HG02943 (cell line): ENCODE results near the gene FOXD2.
"Not testable (repeated sequence)": the region's sequence is repeated elsewhere in the genome, so short reads cannot be mapped to it uniquely, and the experiment has no call there.

Source experiments
- ATAC-seq: cut with Tn5 transposase; IDR thresholded peaks from one replicate; pipeline ENCODE4 v1.9.1; 2021; ENCODE audit warnings: mild to moderate bottlenecking, low read depth, moderate library complexity; ENCODE audit not compliant: unreplicated experiment

Gene FOXD2

DNA sequence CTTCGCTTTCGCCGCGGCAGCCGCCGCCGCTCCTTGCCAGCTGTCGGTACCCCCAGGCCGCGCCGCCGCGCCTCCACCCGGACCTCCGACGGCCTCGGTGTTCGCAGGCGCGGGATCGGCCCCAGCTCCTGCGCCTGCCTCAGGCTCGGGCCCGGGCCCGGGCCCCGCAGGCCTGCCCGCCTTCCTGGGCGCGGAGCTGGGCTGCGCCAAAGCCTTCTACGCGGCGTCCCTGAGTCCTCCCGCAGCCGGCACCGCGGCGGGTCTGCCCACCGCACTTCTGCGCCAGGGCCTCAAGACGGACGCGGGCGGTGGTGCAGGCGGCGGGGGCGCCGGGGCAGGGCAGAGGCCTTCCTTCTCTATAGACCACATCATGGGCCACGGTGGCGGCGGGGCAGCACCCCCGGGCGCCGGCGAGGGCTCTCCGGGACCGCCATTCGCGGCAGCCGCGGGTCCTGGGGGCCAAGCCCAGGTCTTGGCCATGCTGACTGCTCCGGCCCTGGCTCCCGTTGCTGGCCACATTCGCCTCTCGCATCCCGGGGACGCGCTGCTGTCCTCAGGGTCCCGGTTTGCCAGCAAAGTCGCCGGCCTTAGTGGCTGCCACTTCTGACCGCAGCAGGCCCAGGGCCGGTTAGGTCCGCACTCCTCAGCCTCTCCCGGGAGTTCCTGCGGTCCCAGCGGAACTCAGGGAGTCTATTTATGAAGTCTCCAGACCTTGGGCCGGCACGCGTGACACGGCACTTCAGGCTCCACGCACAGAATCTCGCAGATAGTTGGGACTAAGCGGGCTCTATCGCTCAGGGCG, 1.4 kb downstream of the FOXD2 start:
- ATAC-seq, result no peak

DNA sequence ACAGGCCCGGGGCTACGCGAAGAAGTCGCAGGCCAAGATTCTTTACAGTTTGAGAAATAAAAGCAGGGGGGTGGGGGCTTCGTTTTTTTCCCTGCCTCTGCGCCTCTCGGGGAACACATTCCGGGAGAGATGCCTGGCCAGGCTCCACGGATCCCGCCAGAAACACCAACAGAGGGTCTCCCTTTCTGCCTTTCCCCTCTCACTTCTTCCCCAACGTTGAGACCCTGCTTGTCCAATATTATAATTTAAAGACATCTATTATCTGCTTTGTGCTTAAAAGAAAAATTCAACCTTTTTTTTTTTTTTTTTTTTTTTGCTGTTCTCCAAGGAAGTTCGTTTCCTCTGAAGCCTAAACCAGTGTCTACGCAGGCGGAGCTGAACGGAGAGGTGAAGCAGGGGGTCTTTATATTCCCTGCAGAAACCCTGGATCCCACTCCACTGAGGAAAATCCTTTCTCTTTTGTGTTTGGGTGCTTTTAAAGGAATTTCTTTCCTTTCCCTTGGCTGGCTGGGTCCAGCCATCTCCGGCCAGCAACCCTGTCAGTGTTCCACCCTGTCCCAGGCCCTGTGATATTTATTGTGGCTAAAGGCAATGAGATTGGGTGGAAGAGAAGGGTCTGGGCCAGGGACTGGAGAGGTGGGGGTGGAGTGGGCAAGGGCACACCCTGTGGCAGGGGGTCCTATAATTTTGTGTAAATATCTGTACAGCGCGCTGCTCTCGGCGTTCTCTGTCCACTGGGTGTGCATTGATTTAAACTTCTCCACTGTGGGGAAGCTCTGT, 2.2 kb downstream of the FOXD2 start:
- ATAC-seq, result no peak

DNA sequence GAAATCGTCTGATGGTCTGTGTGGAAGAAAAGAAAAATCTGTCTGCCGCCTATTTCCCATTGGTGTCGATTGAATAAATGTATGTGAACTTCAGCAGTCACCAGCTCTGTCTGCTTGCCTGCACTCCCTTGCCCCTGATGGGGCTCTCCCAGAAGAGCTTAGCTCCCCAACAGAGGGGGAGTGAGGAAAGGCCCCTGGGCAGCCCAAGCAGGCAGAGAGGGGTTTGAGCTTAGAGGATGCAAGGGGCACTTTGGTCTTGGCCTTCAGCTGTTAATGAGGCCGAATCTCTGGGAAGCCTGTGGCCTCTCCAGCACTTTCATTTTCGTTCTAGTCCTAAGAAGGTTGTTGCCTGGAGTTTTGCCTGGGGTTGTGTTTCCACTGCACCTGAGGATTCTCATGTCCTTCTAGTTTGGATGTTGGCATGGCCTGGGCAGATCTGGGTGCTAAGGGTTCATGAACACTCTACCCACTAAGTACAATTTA, 2.8 kb downstream of the FOXD2 start:
- no peak for ATAC-seq

DNA sequence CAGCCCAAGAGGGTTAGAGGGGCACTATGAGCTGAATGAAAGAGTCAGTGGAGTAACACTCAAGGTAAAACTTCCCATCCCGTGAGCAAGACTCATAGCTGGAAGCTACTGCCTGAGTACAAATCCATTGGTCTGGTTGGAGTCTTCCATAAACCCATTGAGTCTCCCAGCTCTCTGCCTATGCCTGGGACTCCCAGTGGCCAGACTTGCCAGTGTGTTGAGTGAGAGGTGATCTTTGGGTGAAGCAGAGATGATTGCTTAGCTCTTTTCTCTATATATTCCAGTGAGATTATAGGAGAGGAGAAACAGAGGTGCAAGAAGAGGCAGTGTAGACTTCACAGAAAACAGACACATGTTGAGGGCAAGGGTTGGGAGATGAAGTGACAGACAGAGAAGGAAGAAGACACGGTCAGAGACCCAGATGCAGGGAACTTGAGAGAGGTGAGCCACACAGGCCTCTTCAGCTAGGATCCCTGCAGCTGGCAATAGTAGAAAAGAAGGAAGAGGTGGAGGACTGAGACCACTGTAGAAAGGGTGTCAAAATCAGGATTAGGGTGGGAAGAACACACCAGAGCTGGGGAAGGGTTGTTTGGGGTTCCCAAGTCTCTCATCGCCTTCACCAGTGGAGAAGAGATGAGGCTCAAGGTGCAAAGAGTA, 3.7 kb downstream of the FOXD2 start:
- no peak for ATAC-seq

DNA sequence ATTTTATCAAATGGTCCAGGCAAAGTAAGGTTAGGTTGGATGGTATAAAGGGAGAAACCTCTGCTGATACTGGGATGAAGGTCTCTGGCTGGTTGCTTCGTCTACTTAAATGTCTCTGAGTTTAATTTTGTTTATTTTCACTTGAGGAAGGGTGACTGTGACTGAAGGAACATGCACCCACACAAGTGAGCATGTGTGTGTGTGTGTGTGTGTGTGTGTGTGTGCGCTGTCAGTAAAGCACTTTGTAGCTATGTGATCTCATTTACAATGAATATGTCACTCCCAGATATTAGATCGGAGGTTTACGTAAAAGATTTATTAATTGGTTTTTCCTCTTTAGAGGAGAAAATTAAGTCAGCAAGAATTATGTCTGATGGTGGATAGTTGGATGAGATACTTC, 4.4 kb downstream of the FOXD2 start:
- no peak for ATAC-seq

DNA sequence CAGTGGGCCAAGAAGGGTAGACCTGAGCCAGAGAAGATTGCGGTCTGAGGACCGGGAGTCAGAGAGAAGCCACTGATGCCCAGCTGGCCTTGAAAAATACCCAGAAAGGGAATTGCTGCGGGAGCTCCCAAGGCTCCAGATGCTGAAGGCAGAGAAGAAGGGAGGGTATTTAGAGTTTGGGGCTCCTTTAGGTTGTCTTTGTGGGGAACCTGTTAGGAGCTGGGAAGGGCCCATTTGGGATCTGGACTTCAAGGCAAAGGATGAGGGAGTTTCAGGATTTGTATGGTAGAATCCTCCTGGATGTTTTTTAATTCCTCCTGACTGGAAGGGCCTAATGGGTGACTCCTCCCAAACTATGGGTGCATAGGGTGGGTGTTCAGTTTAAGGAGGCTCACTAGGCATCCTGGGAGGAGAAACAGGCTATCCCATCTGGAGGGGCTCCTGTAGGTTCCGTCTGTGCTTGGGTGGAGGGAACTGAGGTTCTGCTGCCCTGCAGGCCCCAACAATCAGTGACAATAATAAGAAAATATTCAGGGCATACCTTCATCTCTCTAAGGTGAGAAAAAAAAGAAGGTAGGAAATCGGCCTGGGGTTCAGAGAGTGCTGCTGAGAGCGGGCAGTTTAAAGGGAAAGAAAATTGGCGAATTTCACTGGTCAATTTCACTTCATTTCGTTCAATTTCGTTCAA, 5.1 kb downstream of the FOXD2 start:
- no peak for ATAC-seq

DNA sequence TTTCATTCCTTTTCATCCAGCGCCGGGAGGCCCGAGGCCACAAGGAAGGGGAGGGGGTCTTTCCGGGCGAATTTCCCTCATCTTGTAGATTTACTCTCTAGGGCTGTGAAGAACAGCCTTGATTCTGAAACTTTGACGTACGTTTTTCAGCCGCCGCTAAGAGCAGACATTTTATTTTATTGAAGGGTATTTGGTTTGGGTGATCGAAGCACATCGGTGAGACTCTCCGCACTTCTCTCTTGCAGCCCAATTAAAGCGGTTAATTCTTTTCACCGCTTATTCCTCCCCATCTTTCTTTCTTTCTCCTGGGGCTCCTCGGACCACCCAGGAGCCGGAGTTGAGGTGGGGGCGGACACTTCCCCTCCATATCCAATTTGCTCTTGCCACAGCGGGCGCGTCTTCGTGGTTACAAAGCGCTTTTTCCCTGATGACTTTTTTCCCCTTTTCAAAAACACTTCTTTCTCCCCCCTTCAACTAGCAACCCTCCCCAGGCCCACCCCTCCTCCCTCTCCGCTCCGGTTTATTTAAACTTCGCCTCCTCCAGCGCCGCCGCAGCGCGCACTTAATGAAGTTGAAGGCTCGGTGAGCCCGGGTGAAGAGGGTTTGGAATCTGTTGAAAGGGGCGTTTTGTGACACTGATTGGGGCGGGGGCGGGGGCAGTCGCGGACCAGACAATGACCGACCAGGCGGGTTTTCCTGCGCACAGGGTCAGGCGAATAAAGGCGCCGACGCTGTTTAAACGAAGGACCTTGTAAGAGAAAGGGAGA, 5.9 kb downstream of the FOXD2 start:
- no peak for ATAC-seq

DNA sequence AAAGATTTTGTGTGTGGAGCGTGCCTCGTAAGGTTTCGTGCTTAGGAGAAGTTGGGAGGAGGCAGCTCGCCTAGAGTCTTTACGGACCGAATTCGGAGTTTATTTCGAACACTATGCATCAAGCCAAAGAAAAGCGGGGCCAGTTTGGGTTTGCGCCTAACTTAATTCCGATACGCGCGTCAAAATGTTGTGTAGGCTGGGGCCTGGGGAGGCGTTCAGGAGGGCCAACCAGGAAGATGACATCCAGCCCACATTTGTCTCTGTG, 6.4 kb downstream of the FOXD2 start:
- ATAC-seq, result no peak

DNA sequence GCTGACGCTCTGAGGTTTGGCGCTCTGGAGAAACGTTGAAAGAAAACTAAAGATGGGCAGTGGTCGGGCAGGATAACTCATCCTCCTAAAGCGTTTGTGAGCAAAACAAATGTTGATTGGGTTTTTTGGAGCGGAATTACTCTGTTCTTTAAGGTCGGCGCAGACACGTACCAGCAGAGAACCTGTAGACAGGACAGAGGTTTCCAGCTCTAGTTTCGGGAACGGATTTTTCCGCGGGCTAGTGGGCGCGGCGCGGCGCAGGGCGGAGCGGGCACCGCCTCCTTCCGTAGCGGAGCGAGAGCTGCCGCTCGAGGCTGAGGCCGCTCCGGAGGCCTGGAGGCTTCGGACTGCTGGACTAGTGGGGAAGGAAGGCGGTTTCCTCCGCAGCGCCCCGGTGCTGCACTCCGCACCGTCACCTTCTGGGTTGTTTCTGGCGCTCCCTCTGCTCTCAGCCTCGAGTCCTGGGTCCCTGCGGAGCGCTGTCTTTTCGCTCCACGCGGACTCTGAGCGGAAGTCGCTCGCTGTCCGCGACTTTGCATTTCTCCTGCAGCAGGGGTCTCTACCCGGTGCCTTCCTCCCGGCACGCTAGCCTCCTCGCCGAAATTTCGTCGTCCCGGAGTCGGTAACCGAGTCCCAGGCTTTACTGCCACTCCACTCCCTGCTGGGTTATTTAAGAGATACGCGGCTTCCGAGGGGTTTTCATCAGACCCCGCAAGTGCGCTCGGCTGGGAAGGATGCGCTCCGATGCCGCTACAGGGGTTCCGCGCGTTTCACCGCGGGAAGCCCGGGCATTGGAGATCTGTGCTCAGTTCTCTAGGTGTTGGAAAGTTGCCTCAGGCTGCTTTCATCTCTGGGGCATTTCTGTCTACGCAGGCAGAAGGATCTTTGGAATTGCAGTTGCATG, 7.0 kb downstream of the FOXD2 start:
- no peak for ATAC-seq

DNA sequence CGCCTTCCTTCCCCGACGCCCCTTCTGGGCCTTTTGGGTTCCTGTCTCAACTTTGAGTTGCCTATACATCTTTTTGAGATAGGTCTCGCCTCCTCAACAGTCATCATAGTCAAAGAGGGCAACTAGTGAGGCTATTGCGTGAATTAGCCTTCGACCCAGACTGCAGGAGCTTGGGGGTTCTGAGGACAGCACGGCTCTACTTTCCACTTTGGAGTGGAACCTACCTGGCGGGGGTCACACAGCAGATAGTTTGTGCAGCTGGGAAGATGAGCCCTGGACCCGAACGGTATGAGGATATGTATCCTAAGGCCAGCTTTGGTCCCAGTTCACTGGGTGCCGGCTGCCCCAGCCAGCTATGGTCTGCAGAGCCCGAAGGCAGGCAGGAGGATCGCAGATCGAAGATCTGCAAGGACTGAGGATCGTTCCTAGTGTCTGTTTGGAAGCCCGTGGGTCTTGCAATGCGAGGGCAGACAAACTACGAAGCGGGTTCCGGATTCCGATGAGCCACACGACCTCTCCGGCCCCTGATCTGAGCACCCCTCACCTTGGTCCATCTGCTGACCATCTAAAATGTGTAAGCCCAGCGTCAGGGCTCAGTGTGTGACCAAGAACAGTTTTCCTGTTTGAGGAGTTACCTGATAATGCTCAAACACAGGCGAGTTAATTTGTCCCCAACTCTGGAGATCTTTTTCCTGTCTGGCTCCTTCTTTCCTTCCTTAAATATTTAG, 8.1 kb downstream of the FOXD2 start:
- ATAC-seq, result no peak

DNA sequence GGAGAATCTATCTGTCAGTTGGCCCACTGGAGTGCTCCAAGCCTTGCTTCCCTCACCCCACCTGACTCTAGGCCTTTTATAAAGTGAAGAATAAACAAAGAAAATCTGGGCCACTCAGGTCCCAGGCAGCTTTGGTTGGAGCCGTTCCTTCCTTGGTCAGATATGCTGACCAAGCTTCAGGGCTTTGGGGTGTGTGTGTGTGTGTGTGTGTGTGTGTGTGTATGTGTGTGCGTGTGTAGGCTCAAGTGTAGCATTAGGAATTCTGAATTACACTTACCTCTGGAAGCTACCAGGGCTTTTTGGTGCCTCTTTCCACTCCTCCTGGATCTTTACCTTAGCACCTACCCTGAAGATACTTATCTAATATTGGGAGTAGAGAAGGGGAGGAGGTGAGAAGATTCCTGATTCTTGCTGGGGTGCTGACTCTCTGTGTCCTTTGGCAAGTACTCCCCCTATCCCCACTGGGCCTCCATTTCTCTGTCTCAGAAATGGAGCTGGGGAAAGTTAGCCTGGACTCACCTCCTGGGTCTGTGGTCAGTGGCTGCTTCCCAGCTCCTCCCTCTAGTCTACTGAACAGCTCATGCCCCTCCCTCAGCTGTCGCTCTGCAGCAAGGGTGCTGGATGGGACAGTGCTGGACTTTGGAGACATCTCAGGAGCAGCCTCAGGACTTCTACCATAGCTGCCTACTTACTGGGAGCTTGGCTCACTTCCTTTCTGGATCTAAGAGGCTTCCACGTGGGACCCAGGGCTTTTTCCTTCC, 10.8 kb downstream of the FOXD2 start:
- no peak for ATAC-seq

DNA sequence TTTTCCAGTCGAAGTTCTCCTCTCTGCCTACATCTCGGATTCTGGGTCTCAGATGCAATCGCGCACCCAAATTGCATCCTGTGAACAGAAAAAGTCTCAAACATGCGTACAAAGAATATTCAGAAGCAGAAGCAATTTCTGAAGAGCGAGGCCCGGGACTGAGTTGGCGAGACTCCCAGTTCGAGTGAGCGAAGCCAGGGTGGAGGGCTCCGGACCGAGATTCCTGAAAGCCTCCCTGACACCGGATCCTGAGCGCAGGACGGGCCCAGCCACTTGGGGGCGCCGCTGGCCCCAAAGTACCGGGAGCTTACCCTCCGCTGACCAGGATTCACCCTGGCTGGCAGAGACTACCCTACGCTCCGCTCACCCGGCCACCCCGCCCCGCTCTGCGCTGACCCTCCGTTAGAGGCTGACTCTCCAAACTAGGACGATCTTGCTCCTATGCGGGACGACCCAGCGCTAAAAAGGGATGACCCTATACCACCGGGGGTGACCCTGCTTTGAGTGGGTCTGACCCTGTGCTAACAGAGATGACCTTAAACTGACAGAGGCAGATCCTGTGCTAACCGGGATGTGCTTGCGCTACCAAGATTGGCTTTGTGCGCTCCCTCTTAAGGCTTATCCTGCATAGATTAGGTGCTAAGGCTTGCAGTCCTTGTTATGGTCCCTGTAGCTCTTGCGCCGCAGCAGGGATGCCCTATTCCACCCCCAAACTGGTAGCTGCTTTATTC, 12.1 kb downstream of the FOXD2 start:
- no peak for ATAC-seq

DNA sequence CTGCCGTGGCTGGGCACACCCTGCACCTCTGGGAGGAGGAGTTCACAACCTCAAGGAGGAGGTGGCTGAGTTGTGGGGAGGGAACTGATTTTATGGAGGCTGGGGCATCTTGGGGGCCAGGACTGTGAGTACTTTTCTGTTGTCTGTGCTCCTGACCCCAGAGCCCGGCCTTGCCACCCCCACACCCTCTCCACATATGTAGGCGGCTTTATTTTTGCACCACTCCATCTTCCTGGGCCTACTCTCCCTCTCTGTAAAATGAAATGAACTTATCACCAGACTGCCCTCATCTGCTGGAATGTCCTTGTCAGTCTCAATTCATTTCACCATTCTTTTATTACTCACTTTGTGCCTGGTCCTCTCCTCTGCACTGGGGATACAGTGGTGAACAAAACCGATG, 12.8 kb downstream of the FOXD2 start:
- no peak for ATAC-seq

DNA sequence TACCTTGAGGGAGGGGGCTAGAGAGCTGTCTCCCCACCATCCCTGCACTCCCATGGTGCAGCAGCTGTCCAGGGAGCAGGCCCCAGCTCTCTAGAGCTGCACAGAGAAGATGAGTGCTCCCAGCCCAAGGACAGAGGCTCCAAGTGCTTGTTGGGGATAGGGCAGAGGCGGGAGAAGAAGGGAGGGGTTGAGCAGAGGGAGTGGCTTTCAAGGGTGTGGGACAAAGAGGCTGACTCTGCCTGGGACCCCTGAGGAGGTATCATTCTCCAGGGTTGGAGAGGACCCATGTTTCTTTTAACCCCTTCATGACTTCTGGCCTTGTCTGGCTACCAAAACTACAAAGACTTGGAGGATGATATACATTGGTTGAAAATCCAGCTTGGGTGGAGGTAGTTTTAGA, 14.6 kb downstream of the FOXD2 start:
- ATAC-seq, result no peak

DNA sequence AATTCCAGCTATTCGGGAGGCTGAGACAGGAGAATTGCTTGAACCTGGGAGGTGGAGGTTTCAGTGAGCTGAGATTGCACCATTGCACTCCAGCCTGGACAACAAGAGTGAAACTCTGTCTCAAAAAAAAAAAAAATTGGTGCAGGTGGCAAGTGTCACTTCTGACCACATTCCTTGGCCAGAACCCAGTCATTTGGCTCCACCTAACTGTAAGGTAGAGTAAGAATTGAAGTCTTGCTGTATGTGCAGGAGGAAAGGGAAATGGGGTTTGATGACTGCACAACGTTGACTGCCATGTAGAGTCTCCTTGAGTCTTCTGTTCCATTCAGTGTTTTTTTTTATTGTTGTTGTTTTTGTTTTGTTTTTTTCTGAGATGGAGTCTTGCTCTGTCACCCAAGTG, 16.1 kb downstream of the FOXD2 start:
- not testable (repeated sequence) for ATAC-seq

DNA sequence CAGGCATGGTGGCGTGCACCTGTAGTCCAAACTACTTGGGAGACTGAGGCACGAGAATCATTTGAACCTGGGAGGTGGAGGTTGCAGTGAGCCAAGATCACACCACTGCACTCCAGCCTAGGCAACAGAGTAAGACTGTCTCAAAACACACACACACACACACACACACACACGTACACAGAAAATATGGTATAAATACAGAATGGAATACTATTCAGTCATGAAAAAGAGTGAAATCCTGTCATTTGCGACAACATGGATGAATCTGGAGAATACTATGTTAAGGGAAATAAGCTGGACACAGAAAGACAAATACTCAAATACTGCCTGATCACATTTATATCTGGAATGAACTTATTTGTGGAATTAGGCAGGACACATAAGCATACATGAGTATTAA, 18.4 kb downstream of the FOXD2 start:
- ATAC-seq, result no peak

DNA sequence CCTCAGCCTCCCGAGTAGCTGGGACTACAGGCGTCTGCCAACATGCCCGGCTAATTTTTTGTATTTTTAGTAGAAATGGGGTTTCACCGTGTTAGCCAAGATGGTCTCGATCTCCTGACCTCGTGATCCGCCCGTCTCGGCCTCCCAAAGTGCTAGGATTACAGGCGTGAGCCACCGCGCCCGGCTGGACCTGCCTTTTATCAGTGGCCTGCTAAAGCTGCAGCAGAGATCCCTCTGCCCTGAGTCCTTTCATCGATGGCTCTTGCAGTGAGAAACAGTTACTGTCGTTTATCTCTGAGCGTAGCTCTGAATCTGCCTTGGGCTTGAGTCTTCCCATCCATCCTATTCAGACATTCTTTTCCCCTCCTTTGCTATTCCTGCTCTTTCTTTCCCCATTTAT, 19.7 kb downstream of the FOXD2 start:
- not testable (repeated sequence) for ATAC-seq
